IPS DF 19.7 (cell line): ENCODE measurements around the gene TRIP6.
"Not testable (repeated sequence)": the region's sequence is repeated elsewhere in the genome, so short reads cannot be mapped to it uniquely, and the experiment has no call there.

Experiments
- DNase-seq: peaks from one replicate; pipeline ENCODE4 v3.0.0-alpha.2; 2013; ENCODE audit warnings: low read depth, low spot score

TRIP6 gene

GRCh38 chr7:100914208-100914878, 47.2 kb downstream of the TRIP6 start:
- DNase-seq, result no peak

GRCh38 chr7:100914879-100915447, 47.8 kb downstream of the TRIP6 start:
- DNase-seq, result no peak

DNA sequence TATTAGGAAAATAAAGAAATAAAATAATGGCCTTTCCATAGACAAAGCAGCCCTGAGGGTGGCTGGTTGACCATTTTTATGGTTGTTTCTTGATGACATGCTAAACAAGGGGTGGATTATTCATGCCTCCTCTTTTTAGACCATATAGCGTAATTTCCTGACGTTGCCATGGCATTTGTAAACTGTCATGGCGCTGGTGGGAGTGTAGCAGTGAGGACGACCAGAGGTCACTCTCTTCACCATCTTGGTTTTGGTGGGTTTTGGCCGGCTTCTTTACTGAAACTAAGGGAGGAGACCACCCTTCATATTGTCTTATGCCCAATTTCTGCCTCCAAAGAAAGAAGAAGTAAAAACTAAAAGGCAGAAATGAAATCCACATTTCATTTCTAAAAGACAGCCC, 52.1 kb downstream of the TRIP6 start:
- not testable (repeated sequence) for DNase-seq

DNA sequence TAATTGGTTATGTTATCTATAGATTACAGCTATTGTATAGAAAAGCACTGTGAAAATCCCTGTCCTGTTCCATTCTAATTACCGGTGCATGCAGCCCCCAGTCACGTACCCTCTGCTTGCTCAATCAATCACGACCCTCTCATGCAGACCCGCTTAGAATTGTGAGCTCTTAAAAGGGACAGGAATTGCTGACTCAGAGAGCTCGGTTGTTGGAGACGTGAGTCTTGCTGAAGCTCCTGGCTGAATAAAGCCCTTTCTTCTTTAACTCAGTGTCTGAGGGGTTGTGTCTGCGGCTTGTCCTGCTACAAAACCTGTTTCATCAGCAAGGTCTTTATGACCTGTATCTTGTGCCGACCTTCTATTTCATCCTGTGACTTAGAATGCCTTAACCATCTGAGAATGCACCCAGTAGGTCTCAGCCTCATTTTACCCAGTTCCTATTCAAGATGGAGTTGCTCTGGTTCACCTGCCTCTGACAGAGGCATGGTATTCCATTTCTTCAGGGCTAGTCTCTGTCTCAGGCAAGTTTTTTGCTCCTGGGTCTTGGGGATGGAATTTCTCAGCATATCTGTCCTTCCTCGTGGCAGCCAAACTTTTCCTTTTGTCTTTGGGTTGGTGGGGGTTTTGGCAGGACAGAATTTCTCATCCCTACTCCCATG, 52.7 kb downstream of the TRIP6 start:
- DNase-seq, result not testable (repeated sequence)

GRCh38 chr7:100921039-100921438, 53.9 kb downstream of the TRIP6 start:
- DNase-seq, result no peak
